ENCODE measurements around the gene CLNK.

CLNK gene

DNA sequence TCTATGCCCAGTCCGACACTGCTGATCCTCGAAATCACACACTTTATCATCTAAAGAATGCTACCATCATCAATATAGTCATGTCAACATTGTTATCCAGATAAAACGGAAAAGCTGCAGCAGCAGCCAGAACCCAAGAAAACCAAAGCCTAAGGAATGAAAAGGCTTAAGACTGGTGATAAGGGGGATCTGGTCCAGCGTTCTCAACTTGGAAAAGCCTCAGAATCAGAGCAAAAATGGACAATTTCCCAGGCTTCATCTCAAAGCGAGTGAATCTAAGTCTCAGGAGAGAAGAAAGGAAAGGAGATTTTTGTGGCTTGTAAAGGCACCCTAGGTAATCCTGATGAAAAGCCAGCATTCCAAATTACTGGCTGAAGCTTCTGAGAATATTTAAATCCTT lies 235.6 kb downstream of the CLNK start:
- no peak for DNase-seq

- no peak for DNase-seq
These were observed 241.6 kb downstream of the CLNK start for GRCh38 chr4:10442976-10443375.

GRCh38 chr4:10441512-10441911 lies 243.1 kb downstream of the CLNK start:
- DNase-seq = no peak

DNA sequence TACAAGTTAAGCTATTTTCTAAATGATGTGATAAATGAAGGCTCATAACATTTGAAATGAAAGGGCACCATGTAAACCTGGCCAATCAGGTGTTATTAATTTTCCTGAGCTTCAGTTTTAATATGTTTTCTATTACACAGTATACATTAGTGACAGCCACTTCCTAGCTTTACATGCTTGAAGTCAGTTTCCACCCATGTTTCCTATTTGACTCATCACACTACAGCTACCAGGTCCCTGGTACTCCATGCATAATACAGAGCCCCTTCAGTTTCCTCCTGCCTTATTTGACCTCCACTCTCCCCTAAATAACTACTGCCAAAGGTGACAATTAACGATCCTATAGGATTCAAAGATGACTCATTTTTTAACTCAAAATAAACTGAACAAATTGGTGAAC lies 245.6 kb downstream of the CLNK start:
- no peak for DNase-seq

GRCh38 chr4:10437735-10438134 lies 246.8 kb downstream of the CLNK start:
- no peak for DNase-seq

Data from right forelimb (tissue), 1 donor.